Right hindlimb (tissue), 1 donor: Measurements from ENCODE around the gene KLHDC7B.
A peak's percentile ranks its signal among the peaks of the same experiment; 100 is the strongest.

Experiments
- DNase-seq: peaks from one replicate; pipeline ENCODE4 v3.0.0-alpha.2; 2018

KLHDC7B gene

DNA sequence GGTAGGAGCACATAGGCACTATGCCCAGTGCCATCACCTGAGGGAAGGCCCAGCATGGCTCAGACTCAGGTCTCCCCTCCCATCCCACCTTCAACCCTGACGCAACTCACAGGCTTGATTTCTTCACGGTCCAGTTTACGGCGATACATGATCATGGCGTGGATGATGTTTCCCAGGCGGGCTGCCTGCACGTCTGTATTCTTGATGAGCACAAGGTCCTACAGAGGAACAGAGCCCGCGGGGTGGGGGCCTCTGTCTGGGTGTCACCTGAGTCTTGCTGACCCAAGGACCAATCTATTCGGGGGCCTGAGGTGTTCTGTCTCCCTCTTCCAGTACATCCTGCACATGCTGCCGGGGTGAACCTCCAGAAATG, 28.7 kb downstream of the KLHDC7B start:
- DNase-seq: no peak

DNA sequence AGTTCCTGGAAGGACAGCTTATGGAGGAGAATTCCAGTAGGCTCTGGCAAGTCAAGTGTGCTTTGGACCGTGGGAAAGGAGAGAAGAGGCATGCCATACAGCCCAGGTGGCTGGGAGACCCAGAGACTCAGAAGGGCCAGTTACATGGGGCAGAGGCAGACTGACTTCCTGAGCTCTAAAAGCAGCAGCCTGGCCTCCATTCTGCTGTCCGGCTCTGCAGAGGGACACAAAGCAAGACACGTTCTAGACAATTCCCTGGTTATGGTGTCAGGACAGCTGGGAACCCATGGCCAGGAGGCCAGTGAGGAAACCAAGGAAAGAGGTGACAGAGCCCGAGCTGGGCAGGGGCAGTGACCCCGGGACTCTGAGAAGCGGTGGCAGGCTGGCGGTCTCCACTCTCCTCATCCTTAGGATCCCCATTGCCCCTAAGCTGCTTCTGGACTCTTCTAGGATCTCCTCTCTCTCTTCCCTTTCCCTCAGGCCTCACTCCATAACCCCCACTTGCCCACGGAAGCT, 29.8 kb downstream of the KLHDC7B start:
- no peak for DNase-seq

DNA sequence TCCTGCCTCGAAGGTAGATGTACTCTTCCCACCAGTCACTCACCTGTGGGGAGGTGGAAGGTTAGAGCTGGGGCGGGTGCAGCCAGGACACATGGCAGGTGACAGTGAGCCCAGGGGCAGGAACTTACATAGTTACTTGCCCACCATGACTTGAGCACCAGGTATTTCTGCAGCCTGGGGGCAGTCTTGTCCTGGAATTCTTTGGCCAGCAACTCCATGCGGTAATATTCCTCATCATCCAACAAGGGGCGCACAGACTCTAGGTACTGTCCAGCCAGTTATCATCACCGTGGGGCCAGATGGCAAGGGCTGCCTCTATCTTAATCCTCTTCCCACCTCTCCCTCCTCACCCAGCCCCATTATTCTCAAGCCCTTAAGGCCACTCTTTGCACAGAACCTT, 30.4 kb downstream of the KLHDC7B start:
- DNase-seq: no peak

DNA sequence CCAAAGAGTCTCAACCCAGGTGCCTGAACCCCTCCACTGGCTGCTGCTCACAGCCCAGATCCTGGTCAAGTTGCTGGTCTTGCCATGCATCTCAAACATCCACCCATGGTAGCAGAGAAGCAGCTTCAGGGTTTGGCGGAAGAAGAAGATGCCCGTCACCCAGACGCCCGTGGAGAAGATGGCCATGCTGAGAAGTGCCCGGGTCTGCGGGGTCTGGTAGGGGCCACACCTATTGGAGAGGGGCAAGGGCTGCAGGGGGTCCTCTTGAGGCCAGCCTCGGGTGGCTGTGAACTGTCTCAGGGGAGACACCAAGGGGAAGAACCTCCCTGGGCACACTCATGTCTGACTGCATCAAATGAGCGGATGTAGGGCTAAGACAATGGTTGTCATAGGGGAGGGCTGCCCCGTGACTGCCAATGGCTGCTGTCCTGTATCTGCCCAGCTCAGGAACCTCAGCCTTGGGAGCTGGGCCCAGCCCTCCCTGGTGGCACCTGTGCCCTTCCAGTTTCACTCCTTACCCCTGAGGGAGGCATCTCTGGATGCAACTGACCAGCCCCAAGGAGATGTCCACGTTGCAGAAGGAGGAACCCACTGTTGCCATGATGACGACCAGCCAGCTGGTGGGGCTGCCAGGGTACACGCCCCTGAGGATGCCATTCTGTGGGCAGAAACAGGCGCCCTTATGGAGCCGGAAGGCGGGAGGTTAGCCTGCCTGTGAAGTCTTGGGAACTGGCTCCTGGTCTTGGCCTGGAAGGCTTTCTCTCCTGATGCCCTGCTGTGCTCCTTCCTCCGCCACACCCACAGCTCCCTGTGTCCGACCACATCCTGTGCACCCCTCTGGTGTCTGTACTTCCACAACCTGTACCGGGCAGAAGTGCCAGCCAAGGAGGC, 31.4 kb downstream of the KLHDC7B start:
- no peak for DNase-seq

DNA sequence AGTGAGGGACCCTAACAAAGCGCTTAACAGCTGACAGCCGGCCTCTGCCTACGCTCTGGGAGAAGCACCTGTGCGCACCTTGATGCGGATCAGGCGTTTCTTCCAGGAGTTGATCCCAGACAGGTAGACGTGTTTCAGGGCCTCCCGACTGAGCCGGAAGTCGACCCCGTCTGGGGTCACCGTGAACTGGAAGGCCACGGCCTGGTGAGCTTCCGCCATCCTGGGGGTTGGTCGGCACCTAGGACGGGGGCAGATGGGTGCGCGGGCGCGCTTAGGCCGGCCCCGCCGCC, 31.9 kb downstream of the KLHDC7B start:
- no peak for DNase-seq

DNA sequence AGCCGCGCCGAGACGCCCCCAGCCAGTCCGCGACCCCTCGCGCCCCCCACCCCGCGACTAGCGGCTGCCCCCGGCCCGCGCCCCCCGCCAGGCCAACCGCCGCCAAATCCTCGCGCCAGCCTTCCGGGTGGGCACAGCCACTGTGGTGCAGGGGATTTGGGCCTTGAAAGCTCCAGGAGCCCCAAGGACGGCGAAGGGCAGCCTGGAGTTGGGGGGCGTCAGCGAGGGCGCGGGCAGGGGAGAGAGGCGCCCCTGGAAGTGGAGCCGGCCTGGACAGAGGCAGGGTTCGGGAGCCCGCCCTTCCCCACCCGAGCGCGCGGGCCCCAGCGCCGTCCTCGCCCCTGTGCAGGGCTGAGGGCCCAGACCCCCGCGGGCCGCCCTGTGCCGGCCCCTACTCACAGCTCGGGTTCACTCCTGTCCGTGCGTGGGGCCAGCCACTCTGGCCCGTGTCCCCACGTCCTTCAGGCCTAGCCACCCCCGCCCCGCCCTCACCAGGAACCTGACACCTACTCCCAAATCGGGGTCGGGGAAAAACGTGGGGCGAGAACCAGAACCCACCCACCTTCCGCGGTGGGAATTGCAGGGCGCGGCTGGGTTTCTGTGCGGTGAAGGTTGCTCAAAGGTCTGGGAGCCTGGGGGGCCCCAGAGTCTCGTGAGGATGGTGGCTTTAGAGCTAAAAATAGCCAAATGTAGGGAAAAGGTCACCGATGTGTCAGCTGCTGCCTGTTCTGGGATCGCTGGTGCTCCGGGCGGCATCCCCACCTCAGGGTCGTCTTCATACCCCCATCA, 32.5 kb downstream of the KLHDC7B start, which contains the start of gene CPT1B:
CPT1B (minus strand) TSS at position 441 of the 789 bp plus-strand sequence. CDS start 512 bp downstream, outside the sequence.
- no peak for DNase-seq

DNA sequence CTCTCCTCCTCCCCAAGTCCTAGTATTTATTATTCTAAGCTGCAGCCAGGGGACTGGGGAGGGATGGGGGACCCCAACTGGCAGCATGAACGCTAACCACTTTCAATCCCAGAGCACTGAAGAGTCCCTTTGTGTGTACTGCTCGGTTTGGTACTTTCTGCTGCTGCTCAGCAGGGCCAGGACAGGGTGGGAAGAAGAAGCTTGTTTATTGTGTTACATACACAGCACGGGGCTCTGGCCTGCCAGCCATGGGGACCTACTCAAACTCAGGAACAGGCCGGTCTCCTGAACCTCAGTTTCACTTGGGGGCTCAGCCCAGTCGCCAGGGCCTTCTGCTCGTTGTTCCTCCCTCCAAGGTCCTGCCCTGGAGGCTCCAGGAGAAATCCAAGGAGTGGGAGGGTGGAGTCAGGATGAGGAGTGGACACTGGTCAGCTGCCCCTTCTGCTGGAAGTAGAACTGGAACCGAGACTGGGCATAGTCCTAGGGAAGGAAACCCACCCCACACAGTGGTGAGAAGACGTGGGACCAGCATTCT, 33.1 kb downstream of the KLHDC7B start:
- DNase-seq: no peak

DNA sequence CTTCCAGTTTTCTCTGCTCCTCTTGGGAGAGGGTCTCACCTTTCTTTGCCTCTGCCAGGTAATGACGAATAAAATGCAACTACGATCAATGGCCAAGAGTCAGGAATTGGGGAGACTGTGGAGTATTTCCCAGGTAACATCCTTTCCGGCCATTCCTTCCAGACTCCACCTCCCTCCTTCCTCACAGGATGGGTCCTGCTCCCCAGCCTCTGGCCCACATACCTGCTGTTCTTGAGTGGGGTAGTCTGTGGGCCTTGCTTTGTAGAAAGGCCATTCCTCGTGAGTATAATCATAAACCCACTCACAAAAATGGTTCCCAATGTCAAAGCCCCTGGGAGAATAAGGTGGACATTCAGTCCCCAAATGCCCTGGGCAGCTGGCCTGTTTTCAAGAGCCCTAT, 34.1 kb downstream of the KLHDC7B start:
- no peak for DNase-seq

DNA sequence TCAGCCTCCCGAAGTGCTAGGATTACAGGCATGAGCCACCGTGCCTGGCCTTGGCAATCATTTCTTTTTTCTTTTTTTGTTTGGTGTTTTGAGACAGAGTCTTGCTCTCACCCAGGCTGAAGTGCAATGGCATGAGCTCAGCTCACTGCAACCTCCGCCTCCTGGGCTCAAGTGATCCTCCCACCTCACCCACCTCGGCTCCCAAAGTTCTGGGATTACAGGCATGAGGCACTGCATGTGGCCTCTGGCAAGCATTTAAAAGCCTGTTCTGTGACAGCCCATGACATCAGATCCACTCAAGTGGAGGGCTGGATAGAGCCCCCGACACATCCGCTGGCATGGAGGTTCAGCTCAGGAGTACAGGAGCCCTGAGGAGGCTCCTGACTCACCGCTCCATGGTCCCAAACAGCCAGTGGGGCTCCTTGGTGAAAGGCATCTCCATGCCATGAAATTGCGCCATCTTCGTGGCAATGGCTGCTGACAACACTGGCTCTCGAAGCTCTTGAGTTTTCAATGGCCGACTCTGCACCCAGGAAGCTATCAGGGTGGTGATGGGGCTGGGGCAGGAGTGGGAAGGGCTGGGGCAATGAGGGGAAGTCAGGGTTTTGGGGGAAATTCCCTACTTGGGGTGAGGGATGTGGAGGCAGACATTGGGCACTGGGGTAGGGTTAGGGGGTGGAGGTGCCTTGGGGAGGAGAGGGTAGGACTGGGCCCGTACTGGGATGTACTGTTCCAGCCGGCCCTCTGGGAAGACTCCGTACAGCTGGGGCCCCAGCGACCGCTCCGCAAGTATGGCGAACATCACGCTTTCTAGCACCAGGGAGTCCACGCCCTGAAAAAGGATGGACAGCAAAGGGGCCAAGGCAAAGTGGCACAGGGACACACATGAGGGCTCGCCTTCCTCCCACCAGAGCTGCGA, 35.6 kb downstream of the KLHDC7B start:
- DNase-seq: no peak

DNA sequence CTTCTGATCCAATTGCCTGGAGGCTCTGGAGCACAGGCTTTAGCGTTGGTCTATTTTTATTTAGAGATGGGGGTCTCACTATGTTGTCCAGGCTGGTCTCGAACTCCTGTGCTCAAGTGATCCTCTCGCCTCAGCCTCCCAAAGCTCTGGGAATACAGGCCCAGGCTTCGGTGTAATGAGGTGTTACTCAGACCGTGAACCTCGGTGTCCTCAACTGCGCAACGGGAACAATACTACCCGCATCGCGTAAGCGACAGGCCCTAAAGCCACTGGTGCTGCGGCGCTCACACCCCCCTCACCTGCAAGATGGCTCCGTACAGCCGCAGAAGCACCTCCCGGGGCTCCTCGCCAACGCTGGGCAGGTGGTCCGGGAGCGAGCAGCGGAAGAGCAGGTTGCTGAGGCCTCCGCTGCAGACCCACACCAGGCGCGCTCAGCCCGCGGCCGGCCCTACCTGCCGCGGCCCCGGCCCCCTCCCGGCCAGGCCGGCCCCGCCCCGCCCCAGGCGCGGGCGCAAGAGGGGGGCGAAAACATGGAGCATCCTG, 36.3 kb downstream of the KLHDC7B start:
- DNase-seq: no peak

DNA sequence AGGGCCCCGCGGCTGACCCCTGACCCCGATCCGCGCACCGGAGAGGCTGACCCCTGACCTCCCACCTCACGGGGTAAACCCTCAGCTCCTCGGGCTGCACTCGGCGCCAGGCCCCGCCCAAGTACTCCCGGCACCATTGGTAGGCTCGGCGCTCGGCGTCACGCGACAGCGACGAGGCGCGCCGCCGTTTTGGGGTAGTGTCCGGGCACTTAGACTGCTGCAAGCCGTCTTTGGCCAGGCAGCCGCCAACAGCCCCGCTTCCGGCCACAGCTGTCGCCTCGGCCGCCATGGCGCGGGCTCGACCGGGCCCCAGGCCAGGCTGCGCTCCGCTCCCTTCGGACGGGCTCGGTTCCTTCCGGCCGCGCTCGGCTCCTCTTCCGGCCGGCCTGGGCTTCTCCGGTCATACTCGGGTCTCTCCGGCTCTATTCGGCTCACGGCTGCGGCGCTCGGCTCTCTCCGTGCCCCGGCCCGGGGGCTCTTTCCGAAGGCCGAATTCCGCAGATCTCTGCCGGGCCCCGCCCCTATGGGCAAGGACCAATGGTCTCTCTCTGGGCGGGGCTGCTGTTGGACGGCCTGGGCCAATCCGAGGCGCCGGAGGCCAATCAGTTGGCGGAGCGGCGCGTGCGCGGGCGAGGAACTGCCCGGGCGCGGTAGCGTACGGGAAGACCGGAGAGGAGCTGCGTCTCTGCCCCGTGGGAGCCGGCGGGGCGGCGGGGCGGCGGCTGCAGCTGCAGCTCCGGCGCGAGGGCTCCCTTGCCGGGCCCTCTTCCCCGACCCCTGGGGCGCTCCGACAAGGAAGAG, 37.0 kb downstream of the KLHDC7B start, which contains the start of gene CHKB:
CHKB (minus strand) TSS at position 357 of the 801 bp plus-strand sequence; CDS start at position 289, 68 bp downstream.
- DNase-seq: peak; percentile 99

DNA sequence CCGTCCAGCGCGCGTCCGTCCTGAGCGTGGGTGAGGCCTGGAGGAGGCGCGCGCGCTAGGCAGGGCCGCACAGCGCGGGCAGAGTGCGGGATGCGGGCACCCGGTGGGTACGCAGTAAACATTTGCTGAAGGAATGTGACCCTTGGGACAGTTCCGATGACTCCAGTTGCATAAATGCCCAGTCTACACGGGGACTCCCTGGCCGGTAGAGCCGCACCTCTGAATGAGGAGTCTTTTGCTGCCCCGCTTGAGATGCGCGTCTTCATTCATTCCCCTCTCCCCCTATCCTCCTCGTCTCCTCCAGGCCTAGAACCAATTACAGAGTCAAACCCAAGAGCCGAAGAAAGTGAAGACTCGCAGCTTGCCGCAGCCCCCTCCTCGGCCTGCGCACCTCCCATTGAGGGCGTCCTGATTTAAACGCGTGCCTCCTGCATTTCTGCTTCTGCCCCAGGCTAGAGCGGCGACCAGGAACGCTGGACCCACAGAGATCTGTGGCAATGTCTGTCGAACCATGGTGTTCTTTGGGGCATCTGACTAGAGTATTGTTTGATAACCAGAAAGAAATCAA, 37.7 kb downstream of the KLHDC7B start:
- DNase-seq: no peak

DNA sequence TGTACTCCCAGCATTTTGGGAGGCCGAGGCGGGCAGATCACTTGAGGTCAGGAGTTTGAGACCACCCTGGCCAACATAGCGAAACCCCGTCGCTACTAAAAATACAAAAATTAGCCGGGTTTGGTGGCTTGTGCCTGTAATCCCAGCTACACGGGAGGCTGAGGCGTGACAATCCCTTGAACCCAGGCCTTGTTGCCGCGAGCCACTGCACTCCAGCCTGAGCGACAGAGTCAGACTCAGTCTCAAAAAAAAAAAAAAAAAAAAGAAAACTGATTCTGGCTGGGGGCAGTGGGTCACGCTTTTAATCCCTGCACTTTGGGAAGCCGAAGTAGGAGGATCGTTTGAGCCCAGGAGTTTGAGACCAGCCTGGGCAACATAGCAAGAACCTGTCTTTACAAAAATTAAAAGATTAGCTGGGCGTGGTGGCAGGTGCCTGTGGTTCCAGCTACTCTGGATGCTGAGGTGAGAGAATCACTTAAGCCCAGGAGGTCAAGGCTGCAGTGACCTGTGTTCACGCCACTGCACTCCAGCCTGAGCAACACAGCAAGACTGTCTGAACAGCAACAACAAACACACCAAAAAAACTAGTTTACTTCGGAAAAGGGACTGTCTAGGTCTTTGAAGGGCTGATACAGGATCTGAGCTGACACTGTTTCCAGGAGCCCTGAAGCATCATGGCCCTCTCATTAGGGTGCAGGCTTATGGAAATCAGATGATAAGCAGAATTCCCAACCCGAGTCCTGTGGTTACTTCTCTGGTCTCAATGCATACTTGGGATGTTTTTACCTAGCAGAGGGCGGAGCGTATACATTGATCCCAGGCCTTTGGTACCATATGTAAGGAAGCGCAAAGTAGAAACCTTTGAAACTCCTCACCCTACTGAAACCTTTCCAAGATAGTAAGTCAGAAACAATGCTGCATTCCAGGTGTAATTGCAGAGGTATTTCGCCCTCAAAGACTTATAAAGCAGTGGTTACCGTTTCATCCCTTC, 38.7 kb downstream of the KLHDC7B start:
- DNase-seq: no peak

DNA sequence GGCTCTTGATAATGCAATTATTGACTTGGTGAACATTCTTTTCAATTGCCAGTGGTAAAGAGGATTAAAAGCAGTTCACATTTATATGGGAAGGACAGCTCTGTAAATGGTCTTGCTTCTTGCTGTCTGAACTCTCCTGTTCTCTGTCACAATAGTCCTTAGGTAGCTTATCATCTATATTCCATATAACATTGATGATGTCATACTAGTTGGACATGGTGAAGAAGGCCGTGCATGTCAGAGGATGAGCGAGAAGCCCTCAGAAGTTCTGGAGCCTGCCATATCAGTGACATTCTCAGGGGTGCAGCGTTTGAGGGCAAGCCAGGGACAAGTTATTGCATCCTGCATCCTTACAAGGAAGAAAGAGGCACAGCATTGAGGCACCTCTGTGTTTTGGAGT, 39.5 kb downstream of the KLHDC7B start:
- DNase-seq: no peak

DNA sequence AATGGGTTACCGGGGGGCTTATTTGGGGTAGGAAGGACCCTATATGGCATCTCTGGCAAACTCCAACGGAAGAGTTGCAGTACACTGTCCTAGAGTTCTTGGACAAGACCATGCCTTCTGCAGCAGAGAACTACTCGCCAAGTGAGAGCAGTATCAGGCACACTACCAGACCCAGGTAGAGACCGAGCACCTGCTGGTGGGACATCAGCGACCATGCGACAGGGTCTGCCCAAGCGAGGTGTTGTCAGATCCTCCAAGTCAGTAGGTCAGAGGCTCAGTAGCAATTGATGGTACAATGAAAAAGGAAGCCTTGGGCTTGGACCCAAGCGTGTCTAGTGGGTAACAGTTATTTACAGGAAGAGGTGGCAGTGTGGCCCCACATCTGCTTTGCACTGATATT, 40.1 kb downstream of the KLHDC7B start:
- no peak for DNase-seq

DNA sequence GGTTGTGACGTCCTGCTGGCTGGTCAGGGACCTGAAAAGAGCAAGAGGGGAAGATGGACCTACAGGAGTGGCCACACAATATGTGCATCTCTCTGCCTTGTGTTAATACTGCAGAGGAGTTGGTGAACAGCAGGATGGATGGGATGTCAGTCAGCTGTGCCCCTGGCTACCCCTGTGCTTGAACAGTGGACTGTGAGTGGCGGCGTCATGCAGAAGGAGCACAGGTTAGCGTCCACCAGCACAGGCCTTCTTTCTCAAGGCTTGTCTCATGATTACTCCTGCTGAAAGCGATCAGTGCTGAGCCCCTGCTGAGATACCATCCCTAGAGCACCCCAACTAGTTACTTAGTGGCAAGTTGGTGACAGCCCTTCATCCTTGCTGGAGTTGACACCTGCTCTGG, 40.7 kb downstream of the KLHDC7B start:
- no peak for DNase-seq

DNA sequence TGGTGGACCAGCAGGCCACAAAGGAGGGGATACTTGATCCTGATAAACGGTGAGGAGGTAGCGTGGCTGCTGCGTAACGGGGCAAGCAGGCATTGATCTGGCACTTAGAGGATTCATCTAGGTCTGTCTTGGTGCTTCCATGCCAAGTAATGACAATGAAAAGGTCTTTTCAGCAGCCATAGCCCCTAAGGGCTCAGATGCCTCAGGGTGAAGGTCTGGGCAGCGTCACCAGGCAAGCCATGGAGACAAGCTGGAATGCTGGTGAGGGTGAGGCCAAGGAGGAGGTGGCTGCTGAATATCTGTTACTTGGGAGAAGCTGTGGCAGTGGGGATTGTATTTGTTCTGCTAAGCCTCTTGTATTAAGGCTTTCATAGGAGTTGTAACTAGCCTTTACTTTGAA, 41.7 kb downstream of the KLHDC7B start:
- DNase-seq: no peak

DNA sequence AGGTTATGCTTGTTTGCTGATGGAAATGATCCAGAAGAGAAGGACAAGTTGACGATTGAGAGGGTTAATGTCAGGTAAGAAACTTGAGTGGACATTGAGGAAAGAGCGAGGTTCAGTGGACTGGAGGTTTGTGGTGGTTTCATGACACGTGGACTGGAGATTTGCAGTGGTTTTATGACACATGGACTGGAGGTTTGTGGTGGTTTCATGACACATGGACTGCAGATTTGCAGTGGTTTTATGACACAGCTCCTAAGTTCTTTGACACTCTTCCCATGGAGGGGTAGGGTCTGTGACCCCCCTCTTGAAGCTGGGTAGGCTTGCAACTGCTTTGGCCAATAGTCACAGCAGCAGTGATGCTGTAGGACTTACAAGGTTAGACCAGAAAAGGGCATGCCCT, 49.5 kb downstream of the KLHDC7B start:
- DNase-seq: no peak

DNA sequence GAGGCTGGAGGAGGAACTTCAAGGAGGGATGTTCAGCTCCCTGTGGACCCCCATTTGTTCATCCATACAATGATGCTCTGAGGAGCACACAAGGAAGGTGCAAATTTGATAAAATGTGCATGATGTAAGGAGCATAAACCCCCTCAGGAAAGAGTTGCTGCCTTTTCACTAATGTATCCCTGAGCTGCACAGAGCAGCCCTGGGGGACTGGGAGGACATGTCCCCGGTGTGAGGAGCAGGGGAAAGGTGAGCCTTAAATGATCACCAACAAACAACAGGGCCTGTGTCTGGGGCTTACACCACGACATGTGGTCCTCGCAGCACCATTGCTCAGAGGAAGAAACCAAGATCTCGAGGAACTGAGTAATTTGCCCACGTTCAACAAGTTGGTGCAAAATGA, 51.4 kb downstream of the KLHDC7B start:
- no peak for DNase-seq
